Suprapubic skin (tissue), 3 donors: Measurements from ENCODE around the gene ZMAT1.

ENCODE experiments used
- CTCF ChIP-seq, 2 donors: fragments of 200-600 bp in 1 of 2; fragments of 450-650 bp in 1 of 2; sonication (generic) in 1 of 2; IDR thresholded peaks; one replicate each; pipeline ENCODE4 v1.5.1; 2016 to 2019; ENCODE audit warnings: antibody characterized with exemption in 2 of 2, mild to moderate bottlenecking in 1 of 2, moderate library complexity in 1 of 2
- EP300 ChIP-seq: sonication (generic); formaldehyde crosslinking; IDR thresholded peaks from one replicate; pipeline ENCODE4 v1.6.1; 2017; ENCODE audit warnings: antibody characterized with exemption

GRCh38 chrX:101906136-101906796 is 25.6 kb downstream of the ZMAT1 start:
- TF ChIP-seq CTCF (IDR thresholded peaks at IDR 0.05), result no peak
- no peak for TF ChIP-seq EP300
